ACC112 (cell line): ENCODE data around the gene UBXN4.

Experiments used
- H2AFZ ChIP-seq: fragments of 200-600 bp; sonication (generic); one replicate; pipeline ENCODE4 v1.6.0; 2017; ENCODE audit warnings: antibody characterized with exemption, low read length; ENCODE audit not compliant: unreplicated experiment
- H3K27ac ChIP-seq: fragments of 200-600 bp; sonication (generic); 2 replicates; pipeline ENCODE4 v1.5.1; 2014; ENCODE audit warnings: low read depth, mild to moderate bottlenecking, antibody characterized with exemption, low read length, moderate library complexity
- H3K27me3 ChIP-seq: fragments of 200-600 bp; sonication (generic); 2 replicates; pipeline ENCODE4 v1.6.1; 2014; ENCODE audit warnings: mild to moderate bottlenecking, antibody characterized with exemption, low read length, moderate library complexity, mixed read lengths; ENCODE audit not compliant: insufficient read depth
- H3K36me3 ChIP-seq: fragments of 200-600 bp; sonication (generic); 2 replicates; pipeline ENCODE4 v1.6.1; 2016; ENCODE audit warnings: mild to moderate bottlenecking, antibody characterized with exemption, low read length, moderate library complexity, mixed read lengths; ENCODE audit not compliant: insufficient read depth
- H3K4me1 ChIP-seq: fragments of 200-600 bp; sonication (generic); one replicate; pipeline ENCODE4 v1.6.1; 2016; ENCODE audit warnings: low read length, mixed read lengths; ENCODE audit not compliant: insufficient read depth, unreplicated experiment, control insufficient read depth
- H3K4me3 ChIP-seq: fragments of 200-600 bp; sonication (generic); 2 replicates; pipeline ENCODE4 v1.5.1; 2014; ENCODE audit warnings: mild to moderate bottlenecking, low read depth, low read length
- H3K79me2 ChIP-seq: fragments of 200-600 bp; sonication (generic); one replicate; pipeline ENCODE4 v1.6.0; 2016; ENCODE audit warnings: low read length; ENCODE audit not compliant: control insufficient read depth, unreplicated experiment, insufficient read depth

Gene UBXN4

DNA sequence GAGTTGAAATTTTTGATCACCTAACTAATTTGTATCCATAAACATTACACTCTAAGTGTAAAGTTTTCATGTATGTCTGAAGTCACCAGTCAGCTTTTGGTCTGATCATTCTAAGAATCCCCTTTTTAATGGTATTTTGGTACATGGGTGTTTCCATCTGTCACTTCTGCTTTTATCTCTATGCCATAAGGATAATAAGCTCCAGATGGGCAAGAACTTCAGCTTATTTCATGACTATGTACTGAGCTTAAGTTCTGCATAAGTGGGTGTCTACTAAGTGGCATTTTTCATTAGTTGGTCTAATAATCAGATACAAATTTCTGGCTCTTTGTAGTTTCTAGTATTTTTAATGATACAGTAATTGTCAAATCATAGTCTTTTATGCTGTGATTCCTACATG lies 20.4 kb downstream of the UBXN4 start:
- Histone ChIP-seq H3K27ac (no peak overlapping the region), H3K79me2 (no peaks in the 10 kb centered on the region), H3K27me3 (no peaks in the 10 kb centered on the region), H3K4me1 (no peaks in the 10 kb centered on the region), H3K36me3 (peaks cover 42% of the 10 kb centered on the region), H2AFZ (no peak overlapping the region), H3K4me3 (no peak overlapping the region)

DNA sequence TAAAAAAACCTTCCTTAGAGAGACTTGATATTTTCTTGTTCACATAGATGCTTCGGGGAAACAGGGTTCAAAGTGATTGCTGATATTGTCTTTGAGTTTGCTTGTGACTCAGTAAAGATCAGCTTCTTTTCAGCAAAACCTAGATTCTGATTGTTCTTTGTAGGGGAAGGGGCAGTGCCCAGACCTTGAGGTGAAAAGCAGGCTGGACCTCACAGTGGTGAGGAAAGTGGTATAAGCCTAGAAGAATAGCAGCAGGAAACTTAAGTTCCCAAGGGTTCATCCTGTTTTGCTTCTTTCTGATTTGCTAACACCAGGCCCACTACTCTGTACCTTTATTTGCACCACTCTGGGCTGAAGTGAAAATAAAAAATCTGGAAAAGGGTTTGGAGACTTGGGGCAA lies 20.9 kb downstream of the UBXN4 start:
- Histone ChIP-seq H3K27ac (no peak overlapping the region), H3K4me3 (no peak overlapping the region), H3K36me3 (peaks cover 37% of the 10 kb centered on the region), H3K79me2 (no peaks in the 10 kb centered on the region), H3K4me1 (no peaks in the 10 kb centered on the region), H3K27me3 (no peaks in the 10 kb centered on the region), H2AFZ (no peak overlapping the region)

DNA sequence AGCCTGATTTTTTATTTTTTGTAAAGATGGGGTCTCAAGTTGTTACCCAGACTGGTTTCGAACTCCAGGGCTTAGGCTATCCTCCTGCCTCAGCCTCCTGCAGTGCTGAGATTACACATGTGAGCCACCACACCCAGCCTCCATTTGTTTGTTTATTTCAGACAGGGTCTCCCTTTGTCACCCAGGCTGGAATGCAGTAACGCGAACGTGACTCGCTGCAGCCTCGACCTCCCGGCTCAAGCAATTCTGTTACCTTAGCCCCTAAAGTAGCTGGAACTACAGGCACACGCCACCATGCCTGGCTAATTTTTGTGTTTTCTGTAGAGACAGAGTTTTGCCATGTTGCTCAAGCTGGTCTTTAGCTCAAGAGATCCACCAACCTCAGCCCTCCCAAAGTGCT lies 27.2 kb downstream of the UBXN4 start:
- H3K4me1 ChIP-seq = peaks cover 8% of the 10 kb centered on the region
- no peak overlapping the region for H3K27ac ChIP-seq
- H3K36me3 ChIP-seq = peaks cover 40% of the 10 kb centered on the region
- no peak overlapping the region for H3K4me3 ChIP-seq
- H2AFZ ChIP-seq = no peak overlapping the region
- H3K27me3 ChIP-seq = no peaks in the 10 kb centered on the region
- H3K79me2 ChIP-seq = no peaks in the 10 kb centered on the region

DNA sequence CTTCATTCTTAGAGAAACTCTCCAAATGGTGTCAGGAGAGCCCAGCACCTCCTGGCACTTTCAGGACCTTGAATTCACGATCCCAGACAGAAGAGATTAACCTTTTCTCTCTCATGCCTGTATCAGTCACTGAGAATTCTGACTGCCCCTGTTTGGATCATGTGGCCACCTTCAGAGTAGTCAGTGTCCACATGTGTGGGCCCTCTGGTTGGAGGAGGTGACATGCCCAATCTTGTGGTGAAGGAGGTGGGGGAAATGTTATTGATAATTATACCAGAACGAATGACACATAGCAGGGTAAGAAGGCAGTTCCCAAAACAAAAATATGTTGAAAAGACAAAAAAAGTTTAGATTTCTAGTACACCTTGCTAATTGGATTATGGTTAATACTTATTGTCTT lies 31.7 kb downstream of the UBXN4 start:
- Histone ChIP-seq H3K4me1 (peaks cover 10% of the 10 kb centered on the region), H3K79me2 (no peaks in the 10 kb centered on the region), H3K27me3 (no peaks in the 10 kb centered on the region), H3K27ac (no peak overlapping the region; the same call in 1 of the 2 replicates), H3K36me3 (peaks cover 54% of the 10 kb centered on the region), H3K4me3 (no peak overlapping the region), H2AFZ (no peak overlapping the region)

DNA sequence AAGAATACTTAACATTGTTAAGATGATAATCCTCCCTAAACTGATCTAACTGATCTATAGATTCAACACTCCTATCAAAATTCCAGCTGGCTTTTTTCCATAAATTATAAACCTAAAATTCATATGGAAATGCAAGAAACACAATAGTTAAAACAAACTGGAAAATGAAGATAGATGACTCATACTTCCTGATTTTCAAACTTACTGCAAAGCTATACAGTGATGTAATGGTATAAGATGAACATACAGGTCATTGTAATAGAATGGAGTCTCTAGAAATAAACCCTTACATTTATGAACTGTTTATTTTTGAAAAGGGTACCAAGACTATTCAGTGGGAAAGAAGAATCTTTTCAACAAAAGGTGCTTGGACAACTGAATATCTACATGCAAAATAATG lies 32.3 kb downstream of the UBXN4 start:
- H3K79me2 ChIP-seq = no peaks in the 10 kb centered on the region
- no peak overlapping the region for H2AFZ ChIP-seq
- H3K27ac ChIP-seq = peak overlapping the region; percentile 36
- peaks cover 10% of the 10 kb centered on the region for H3K4me1 ChIP-seq
- H3K4me3 ChIP-seq = no peak overlapping the region
- H3K27me3 ChIP-seq = no peaks in the 10 kb centered on the region
- peaks cover 60% of the 10 kb centered on the region for H3K36me3 ChIP-seq

DNA sequence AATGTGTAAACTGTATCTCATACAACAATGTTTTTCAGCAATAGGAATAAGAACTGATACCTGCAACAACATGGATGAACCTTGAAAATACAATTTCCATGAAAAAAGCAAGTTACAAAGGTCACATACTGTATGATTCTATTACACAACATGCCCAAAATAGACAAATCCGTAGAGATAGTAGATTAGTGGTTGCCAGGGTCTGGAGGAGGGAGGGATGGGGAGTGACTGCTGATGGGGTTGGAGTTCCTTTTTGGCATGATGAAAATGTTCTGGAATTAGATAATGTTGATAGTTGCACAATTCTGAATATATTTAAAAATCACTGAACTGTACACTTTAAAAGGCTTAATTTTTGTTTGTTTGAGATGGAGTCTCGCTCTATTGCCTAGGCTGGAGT lies 33.8 kb downstream of the UBXN4 start:
- no peak overlapping the region for H2AFZ ChIP-seq
- no peaks in the 10 kb centered on the region for H3K27me3 ChIP-seq
- no peak overlapping the region for H3K4me3 ChIP-seq
- H3K36me3 ChIP-seq = peaks cover 57% of the 10 kb centered on the region
- no peaks in the 10 kb centered on the region for H3K79me2 ChIP-seq
- no peak overlapping the region for H3K27ac ChIP-seq
- H3K4me1 ChIP-seq = peaks cover 10% of the 10 kb centered on the region

DNA sequence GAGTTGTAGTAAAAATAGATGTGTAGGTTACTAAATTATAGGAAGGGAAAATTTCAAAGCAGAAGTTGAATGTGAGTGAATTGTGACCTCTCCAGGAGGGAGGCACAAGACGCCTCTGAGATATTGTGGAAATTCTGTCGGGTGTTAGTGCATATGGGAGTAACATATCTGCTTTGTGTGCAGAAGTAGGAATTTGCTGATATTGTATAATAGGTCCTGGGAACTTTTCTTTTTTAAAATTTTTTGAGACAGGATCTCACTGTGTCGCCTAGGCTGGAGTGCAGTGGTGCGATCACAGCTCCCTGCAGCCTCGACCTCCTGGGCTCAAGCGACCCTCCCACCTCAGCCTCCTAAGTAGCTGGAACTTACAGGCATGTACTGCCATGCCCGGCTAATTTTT lies 34.7 kb downstream of the UBXN4 start:
- H3K27ac ChIP-seq = no peak overlapping the region
- no peak overlapping the region for H3K4me3 ChIP-seq
- H3K79me2 ChIP-seq = no peaks in the 10 kb centered on the region
- H3K4me1 ChIP-seq = peaks cover 10% of the 10 kb centered on the region
- H3K27me3 ChIP-seq = no peaks in the 10 kb centered on the region
- H3K36me3 ChIP-seq = peaks cover 57% of the 10 kb centered on the region
- no peak overlapping the region for H2AFZ ChIP-seq

DNA sequence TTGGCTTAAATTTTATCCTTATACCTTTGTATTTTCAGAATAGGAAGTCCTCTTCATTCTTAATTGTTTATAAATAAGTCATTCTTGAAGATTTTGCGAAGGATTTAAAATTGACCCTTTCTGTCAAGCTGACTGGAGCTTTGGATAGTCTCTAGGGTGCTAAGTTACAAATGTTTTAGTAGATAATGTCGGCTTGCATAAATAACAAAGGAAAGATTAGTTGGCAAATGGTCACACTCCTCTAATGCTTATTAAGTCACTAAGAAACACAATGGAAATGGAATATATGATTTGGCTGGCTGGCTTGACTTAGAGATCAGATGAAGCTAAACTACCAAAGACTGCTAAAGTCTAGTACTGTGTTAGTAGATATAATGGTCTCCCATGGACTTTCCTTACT lies 40.6 kb downstream of the UBXN4 start:
- Histone ChIP-seq H3K79me2 (no peaks in the 10 kb centered on the region), H3K27me3 (no peaks in the 10 kb centered on the region), H3K27ac (no peak overlapping the region), H2AFZ (no peak overlapping the region), H3K4me1 (peaks cover 6% of the 10 kb centered on the region), H3K36me3 (peaks cover 65% of the 10 kb centered on the region), H3K4me3 (no peak overlapping the region)

DNA sequence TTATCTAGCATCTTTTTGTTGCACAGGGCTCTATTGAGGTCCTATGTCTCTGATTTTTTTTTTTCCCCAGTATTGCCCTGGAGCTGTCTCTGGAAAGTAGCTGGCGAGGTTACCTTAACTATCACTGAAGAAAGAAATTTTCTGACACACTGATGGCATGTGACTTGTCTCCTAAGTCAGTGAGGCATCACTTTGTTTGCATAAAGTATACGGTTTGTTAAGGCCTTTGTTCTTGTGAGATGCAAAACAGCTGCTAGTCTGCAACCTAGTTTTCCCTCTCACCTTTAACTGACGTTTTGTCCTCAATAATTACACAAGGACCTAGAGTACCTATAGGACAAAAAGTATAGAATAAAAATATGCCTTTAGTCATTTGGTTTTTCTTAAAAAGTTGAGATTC lies 41.8 kb downstream of the UBXN4 start:
- H3K27me3 ChIP-seq = no peaks in the 10 kb centered on the region
- H2AFZ ChIP-seq = no peak overlapping the region
- no peaks in the 10 kb centered on the region for H3K79me2 ChIP-seq
- H3K4me1 ChIP-seq = peaks cover 9% of the 10 kb centered on the region
- H3K4me3 ChIP-seq = no peak overlapping the region
- H3K36me3 ChIP-seq = peaks cover 69% of the 10 kb centered on the region
- H3K27ac ChIP-seq = no peak overlapping the region

DNA sequence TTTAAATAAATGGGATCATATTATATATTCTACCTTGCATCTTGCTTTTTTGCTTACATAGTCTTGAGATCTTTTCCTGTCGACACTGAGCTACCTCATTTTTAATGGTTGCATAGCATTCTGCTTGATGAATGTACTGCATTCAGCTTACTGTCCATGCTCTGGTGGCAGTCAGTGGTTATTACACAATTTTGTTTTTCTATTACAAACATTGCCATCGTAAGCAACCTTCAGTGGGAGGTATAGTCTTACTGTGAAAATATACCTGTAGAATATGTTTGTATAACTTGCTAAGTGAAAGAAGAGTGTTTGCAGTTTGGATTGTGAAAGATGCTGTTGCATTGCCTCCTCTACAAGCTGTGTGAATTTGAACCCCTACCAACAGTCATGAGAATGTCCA lies 43.4 kb downstream of the UBXN4 start:
- Histone ChIP-seq H3K79me2 (no peaks in the 10 kb centered on the region), H3K36me3 (peaks cover 57% of the 10 kb centered on the region)

DNA sequence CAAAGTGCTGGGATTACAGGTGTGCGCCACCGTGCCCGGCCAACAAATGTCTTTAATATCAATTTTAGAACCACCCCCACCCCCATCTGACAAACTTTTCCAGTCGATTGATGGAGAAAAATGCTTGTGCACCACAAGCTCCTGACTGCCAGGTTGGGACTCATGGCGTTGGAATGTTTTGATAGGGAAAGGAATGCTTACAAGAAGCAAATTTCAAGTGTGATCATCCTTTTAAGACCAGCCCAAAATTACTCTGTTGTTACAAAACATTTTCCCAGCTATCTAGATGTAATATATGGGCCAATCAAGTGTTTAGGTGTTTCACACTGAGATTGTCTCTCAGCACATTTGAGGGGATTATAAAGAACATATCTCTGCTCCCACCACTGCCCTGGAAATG lies 45.2 kb downstream of the UBXN4 start:
- Histone ChIP-seq H3K36me3 (peaks cover 43% of the 10 kb centered on the region), H3K27me3 (no peaks in the 10 kb centered on the region)

More for the DNA sequence above, 43.4 kb downstream of the UBXN4 start:
- Histone ChIP-seq H3K4me3 (no peak overlapping the region), H3K27me3 (no peaks in the 10 kb centered on the region), H3K4me1 (peaks cover 9% of the 10 kb centered on the region), H3K27ac (no peak overlapping the region), H2AFZ (no peak overlapping the region)

More for the DNA sequence above, 45.2 kb downstream of the UBXN4 start:
- Histone ChIP-seq H2AFZ (no peak overlapping the region), H3K27ac (peak overlapping the region; percentile 78), H3K79me2 (no peaks in the 10 kb centered on the region), H3K4me1 (peaks cover 13% of the 10 kb centered on the region), H3K4me3 (peak overlapping the region; percentile 41; the same call in 1 of the 2 replicates)
